Pons (tissue), 1 donor: ENCODE measurements around the gene TMEM101.
"Not testable (repeated sequence)": the region's sequence is repeated elsewhere in the genome, so short reads cannot be mapped to it uniquely, and the experiment has no call there.

Experiments used
- DNase-seq: peaks from one replicate; pipeline ENCODE4 v3.0.0-alpha.2; 2016; ENCODE audit warnings: low spot score

TMEM101 gene

DNA sequence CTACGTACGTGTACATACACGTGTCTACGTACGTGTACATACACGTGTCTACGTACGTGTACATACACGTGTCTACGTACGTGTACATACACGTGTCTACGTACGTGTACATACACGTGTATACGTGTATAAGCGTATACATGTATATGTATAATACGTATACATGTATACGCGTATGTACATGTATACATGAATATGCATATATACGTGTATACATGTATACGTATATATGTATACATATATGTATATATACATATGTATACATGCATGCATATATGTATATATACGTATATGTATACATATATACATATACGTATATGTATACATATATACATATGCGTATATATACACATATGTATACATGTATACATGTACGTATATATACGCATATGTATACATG lies 38.9 kb downstream of the TMEM101 start:
- DNase-seq = no peak

DNA sequence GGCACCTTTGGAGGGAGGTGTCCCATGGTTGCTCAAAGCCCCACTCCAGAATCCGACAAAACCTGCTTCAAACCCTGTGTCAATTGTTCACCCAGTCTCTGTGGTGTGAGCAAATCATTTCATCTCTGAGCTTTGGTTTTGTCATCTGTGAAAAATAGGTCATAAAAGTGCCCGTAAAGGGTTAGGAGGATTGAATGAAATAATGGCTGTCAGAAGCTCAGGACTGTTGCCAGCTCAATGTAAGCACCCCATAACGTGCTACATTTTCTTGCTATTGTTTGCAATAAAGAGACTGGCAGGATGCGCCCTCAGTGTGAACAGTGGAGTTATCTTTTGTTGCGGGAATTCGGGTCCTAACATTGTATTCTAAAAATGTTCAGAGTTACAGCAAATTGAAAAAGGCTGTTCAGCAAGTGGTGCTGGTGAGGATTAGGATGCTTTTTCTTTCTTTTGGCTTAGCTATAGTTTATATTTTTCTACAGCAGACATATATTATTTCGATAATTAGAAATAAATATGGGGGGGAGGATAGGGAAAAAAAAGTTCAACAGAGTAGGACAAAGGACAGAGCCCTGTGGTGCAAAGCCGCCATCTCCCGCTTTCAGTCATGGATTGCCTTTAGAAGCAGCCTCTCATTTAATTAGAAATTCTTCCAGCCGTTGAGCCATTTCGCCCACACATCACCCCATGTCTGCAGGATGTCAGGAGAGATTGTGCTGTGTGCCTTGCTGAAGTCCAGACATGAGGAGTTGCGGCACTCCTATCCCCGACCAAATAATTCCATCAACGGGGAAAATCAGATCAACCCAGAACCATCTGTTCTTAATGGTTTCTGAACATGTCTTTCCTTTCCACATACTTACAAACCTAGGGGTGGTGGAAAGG lies 40.1 kb downstream of the TMEM101 start:
- no peak for DNase-seq

DNA sequence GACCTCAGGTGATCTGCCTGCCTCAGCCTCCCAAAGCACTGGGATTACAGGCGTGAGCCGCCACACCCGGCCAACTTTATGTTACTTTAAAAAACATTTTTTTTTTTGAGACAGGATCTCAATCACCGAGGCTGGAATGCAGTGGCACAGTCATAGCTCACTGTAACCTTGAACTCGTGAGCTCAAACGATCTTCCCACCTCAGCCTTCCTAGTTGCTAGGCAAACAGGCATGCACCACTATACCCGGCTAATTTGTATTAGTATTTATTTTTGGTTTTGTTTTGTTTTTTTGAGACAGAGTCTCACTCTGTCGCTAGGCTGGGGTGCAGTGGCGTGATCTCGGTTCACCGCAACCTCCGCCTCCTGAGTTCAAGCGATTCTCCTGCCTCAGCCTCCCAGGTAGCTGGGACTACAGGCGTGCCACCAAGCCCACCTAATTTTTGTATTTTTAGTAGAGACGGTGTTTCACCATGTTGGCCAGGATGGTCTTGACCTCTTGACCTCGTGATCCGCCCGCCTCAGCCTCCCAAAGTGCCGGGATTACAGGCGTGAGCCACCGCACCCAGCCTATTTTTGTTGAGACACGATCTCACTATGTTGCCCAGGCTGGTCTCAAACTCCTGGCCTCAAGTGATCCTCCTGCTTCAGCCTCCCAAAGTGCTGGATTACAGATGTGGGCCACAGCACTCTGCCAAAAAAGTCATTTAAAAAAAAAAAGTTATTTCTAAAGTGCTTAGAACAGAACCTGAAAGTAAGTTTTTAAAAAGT lies 42.1 kb downstream of the TMEM101 start:
- not testable (repeated sequence) for DNase-seq

GRCh38 chr17:43971436-43971835 lies 43.3 kb downstream of the TMEM101 start:
- not testable (repeated sequence) for DNase-seq

DNA sequence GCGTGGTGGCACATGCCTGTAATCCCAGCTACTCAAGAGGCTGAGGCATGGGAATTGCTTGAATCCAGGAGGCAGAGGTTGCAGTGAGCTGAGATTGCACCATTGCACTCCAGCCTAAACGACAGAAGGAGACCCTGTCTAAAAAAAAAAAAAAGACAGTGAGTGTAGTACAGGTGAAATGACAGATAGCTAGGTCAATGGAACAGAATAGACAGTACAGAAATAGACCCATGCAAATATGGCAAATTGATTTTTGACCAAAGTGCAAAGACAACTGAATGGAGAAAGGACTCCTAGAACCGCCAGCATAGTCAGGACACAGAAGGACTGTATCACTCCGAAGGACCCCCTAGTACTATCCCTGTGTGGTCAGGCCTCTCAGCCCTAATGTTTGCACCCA lies 44.4 kb downstream of the TMEM101 start:
- DNase-seq = no peak

DNA sequence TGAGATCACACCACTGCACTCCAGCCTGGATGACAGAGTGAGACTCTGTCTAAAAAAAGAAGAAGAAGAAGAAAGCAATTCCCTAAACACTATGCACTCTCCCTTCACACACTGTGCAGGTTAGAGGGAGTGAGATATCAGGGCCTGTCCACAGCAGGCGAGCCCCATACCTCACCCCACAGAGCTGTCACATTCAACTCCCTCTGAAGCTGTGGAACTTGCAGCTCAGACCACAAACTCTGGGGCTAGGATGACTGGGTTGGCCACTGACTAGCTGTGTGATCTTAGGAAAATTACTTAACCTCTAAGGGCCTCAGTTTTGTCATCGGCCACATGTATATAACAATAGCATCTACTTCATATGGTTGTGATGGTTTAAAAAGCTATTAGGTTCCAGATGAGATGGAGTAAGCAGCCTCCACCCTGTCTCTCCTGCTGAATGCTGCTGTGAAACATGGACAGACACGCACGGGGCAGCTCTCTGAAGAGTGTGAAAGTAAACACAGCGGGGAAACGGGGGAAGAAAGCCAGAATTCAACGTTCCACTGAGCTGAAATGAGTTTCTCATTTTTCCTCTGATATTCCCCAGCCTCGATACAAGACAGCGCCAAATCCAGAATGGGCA lies 47.4 kb downstream of the TMEM101 start:
- no peak for DNase-seq

DNA sequence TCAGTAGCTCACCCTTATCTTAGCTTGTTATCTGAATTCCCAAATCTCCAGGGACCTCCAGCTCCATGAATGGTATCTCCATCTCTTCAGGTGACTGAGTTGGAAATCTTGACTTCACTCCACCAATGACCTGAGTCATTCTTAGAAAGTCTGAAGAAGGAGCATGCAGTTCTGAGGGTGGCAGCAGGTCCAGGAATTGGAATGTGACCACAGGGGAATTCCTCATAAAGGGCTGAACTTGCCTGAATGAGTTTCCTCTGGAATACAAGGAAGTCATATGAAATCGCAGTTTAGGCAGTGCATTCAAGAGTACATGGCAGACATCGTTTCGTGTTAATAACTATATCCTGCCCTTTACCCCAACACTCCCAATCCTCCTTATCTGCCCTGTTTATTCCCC lies 48.5 kb downstream of the TMEM101 start:
- no peak for DNase-seq

- DNase-seq = no peak
Observed at GRCh38 chr17:43962479-43962878, 52.3 kb downstream of the TMEM101 start.

GRCh38 chr17:43961954-43962353 lies 52.8 kb downstream of the TMEM101 start:
- DNase-seq = no peak

DNA sequence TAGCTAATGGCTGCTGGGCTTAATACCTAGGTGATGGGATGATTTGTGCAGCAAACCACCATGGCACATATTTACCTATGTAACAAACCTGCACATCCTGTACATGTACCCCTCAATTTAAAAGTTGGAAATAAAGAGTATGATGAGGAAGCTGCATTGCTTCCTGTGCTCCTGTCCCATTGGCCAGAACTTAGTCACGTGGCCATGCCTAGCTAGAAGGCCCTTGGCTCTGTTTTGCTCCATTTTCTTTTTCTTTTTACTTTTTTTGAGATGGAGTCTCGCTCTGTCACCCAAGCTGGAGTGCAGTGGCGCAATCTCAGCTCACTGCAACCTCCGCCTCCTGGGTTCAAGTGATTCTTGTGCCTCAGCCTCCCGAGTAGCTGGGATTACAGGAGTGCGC lies 53.5 kb downstream of the TMEM101 start:
- DNase-seq = not testable (repeated sequence)
